Right renal pelvis (tissue), 4 donors: ENCODE data around the gene GAGE12E. TPM values are rescaled to one million over a fixed set of nuclear protein-coding genes. Genes with fewer than 3 reads are reported as not detected.
"Not testable (repeated sequence)": the region's sequence is repeated elsewhere in the genome, so short reads cannot be mapped to it uniquely, and the experiment has no call there.

Experiments
- DNase-seq, 4 donors: peaks; one replicate each; pipeline ENCODE4 v3.0.0-alpha.2; 2013; ENCODE audit warnings: low read depth in 4 of 4, low spot score in 3 of 4, missing footprints in 1 of 4
- polyA plus RNA-seq, 4 donors: library from polyadenylated mRNA; unstranded; fragments of 120-200 nt; gene quantifications; one replicate each; pipeline ENCODE4 v1.2.1, GENCODE V29; 2013; ENCODE audit not compliant: insufficient read length in 4 of 4

GAGE12E gene
- polyA plus RNA-seq, result under 1 TPM in 1 of 4 donors, not detected in 3; 0.51 TPM

GRCh38 chrX:49550989-49551388 lies at the start of gene GAGE12E:
TSS of gene GAGE12E (plus strand) at chrX:49551289. CDS start at chrX:49552444, 1,155 bp downstream.
- DNase-seq, result not testable (repeated sequence)

DNA sequence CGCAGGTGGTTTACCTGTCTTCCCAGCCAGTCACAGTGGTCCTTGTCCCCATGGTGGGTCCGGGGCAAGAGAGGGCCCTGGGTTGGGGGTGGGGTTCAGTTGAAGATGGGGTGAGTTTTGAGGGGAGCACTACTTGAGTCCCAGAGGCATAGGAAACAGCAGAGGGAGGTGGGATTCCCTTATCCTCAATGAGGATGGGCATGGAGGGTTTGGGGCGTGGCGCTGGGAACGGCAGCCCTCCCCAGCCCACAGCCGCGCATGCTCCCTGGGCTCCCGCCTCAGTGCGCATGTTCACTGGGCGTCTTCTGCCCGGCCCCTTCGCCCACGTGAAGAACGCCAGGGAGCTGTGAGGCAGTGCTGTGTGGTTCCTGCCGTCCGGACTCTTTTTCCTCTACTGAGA lies 19.2 kb upstream of the GAGE12E start, which contains the start of gene GAGE12C:
TSS of gene GAGE12C (plus strand) at position 301 of the 400 bp plus-strand sequence. CDS start 1,155 bp downstream, outside the sequence.
- not testable (repeated sequence) for DNase-seq

GRCh38 chrX:49541433-49541832 lies 9.7 kb upstream of the GAGE12E start, which contains the start of gene GAGE12D:
TSS of gene GAGE12D (plus strand) at chrX:49541733. CDS start at chrX:49542888, 1,155 bp downstream.
- not testable (repeated sequence) for DNase-seq

GRCh38 chrX:49560542-49560941 lies 9.5 kb downstream of the GAGE12E start, which contains the start of gene GAGE12F:
TSS of gene GAGE12F (plus strand) at chrX:49560842. CDS start at chrX:49561997, 1,155 bp downstream.
- DNase-seq, result not testable (repeated sequence)

- DNase-seq, result not testable (repeated sequence)
Observed at GRCh38 chrX:49568728-49569127, 17.6 kb downstream of the GAGE12E start.

DNA sequence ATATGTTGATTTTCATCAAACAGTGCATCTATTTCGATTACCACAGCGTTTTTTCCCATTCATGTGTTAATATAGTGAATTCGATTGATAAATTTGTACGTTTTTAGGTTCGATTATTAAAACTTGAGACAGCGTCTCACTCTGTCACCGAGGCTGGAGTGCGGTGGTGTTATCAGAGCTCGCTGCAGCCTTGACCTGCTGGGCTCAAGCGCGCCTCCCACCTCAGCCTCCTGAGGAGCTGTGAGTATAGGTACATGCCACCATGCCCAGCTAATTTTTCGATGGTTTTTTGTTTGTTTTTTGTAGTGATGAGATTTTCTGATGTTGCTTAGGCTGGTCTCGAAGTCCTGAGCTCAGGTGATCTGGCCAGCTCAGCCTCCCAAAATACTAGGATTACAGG lies 18.1 kb downstream of the GAGE12E start:
- not testable (repeated sequence) for DNase-seq

DNA sequence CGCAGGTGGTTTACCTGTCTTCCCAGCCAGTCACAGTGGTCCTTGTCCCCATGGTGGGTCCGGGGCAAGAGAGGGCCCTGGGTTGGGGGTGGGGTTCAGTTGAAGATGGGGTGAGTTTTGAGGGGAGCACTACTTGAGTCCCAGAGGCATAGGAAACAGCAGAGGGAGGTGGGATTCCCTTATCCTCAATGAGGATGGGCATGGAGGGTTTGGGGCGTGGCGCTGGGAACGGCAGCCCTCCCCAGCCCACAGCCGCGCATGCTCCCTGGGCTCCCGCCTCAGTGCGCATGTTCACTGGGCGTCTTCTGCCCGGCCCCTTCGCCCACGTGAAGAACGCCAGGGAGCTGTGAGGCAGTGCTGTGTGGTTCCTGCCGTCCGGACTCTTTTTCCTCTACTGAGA lies 19.0 kb downstream of the GAGE12E start, which contains the start of gene GAGE12G:
TSS of gene GAGE12G (plus strand) at position 301 of the 400 bp plus-strand sequence. CDS start 1,155 bp downstream, outside the sequence.
- not testable (repeated sequence) for DNase-seq

GRCh38 chrX:49579649-49580048 lies 28.6 kb downstream of the GAGE12E start, which contains the start of gene GAGE12H:
TSS of gene GAGE12H (plus strand) at chrX:49579949. CDS start at chrX:49581104, 1,155 bp downstream.
- DNase-seq, result not testable (repeated sequence)

DNA sequence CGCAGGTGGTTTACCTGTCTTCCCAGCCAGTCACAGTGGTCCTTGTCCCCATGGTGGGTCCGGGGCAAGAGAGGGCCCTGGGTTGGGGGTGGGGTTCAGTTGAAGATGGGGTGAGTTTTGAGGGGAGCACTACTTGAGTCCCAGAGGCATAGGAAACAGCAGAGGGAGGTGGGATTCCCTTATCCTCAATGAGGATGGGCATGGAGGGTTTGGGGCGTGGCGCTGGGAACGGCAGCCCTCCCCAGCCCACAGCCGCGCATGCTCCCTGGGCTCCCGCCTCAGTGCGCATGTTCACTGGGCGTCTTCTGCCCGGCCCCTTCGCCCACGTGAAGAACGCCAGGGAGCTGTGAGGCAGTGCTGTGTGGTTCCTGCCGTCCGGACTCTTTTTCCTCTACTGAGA lies 38.1 kb downstream of the GAGE12E start, which contains the start of gene GAGE2A:
TSS of gene GAGE2A (plus strand) at position 301 of the 400 bp plus-strand sequence. CDS start 1,155 bp downstream, outside the sequence.
- not testable (repeated sequence) for DNase-seq

DNA sequence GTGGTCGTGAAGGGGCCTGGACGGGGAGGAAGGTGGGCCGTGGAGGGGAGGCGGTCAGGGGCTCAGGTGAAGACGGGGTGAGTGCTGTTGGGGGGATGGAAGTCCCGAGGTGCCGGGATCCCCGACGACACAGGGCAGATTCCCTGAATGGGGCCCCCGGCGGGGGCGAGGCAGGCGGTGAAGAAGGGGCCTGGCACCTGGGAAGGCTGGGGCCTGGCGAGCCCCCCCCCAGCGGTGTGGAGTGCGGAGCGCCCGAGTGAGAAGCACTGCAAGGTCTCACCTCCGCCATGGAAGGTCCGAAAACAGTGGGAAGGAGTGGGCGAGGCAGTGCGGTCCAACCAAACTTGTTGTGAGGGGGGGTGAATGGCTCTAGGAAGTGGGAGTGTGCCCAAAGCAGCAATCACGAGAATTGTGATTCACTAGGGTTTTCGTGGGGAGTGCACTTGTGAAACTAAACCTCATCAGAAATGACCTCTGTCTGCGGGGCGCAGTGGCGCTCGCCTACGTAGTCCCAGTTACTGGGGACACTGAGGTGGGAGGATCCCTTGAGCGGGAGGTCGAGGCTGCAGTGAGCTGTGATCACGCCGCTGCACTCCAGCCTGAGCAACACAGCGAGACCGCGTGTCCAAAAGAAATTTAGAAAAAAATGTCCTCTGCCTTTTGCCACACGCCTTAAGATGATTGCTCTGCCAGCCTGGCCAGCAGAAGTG lies 38.8 kb downstream of the GAGE12E start:
- not testable (repeated sequence) for DNase-seq

DNA sequence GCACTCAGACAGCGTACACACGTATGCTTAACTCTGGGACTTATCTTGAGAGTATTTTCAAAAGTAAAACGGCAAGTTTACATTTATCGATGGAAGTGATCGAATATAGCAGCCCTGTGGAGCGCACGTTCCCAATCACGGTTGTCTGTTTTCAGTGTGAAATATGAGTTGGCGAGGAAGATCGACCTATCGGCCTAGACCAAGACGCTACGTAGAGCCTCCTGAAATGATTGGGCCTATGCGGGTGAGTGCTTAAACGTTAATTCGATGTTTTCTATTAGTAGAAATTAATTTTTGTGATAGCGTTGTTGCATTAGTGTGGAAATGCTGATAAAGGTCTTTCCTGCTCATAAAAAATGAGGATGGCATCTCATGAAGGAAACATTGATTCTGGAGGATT lies 39.4 kb downstream of the GAGE12E start:
- not testable (repeated sequence) for DNase-seq

DNA sequence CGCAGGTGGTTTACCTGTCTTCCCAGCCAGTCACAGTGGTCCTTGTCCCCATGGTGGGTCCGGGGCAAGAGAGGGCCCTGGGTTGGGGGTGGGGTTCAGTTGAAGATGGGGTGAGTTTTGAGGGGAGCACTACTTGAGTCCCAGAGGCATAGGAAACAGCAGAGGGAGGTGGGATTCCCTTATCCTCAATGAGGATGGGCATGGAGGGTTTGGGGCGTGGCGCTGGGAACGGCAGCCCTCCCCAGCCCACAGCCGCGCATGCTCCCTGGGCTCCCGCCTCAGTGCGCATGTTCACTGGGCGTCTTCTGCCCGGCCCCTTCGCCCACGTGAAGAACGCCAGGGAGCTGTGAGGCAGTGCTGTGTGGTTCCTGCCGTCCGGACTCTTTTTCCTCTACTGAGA lies 47.6 kb downstream of the GAGE12E start, which contains the start of gene GAGE1:
TSS of gene GAGE1 (plus strand) at position 301 of the 400 bp plus-strand sequence. CDS start 1,155 bp downstream, outside the sequence.
- not testable (repeated sequence) for DNase-seq

Other genes with a start within 250 kb of the GAGE12E start
- gene GAGE10, start 247.6 kb upstream of the GAGE12E start, polyA plus RNA-seq, result under 1 TPM in 1 of 4 donors, not detected in 3; 0.46 TPM
- gene GAGE12J, start 229.3 kb upstream of the GAGE12E start, polyA plus RNA-seq, result not detected
- gene GAGE13, start 219.7 kb upstream of the GAGE12E start, polyA plus RNA-seq, result not detected
- not detected for gene GAGE12C, start 19.1 kb upstream of the GAGE12E start, polyA plus RNA-seq
- gene GAGE12D, start 9.6 kb upstream of the GAGE12E start, polyA plus RNA-seq, result not detected
- gene GAGE12F, start 9.6 kb downstream of the GAGE12E start, polyA plus RNA-seq, result not detected
- gene GAGE12G, start 19.1 kb downstream of the GAGE12E start, polyA plus RNA-seq, result not detected
- gene GAGE12H, start 28.7 kb downstream of the GAGE12E start, polyA plus RNA-seq, result not detected
- not detected for gene GAGE2A, start 38.2 kb downstream of the GAGE12E start, polyA plus RNA-seq
- gene GAGE1, start 47.7 kb downstream of the GAGE12E start, polyA plus RNA-seq, result not detected
- not detected for gene PAGE1, start 144.7 kb downstream of the GAGE12E start, polyA plus RNA-seq